Gastrocnemius medialis (tissue), 4 donors: Measurements from ENCODE around the gene BBOX1. TPM values are rescaled to one million over a fixed set of nuclear protein-coding genes. Genes with fewer than 3 reads are reported as not detected.

Source experiments
- ATAC-seq, 2 donors: fragments of 150-250 bp; one replicate each; pipeline ENCODE4 v1.9.1; 2016
- DNase-seq, 2 donors: peaks; one replicate each; pipeline ENCODE4 v3.0.0-alpha.2; 2019
- H3K27ac ChIP-seq, 4 donors: fragments of 200-600 bp; sonication (generic); 1 replicate in 1 of 4; 2 replicates in 3 of 4; pipeline ENCODE4 v1.5.1; 2016 to 2018; ENCODE audit warnings: mild to moderate bottlenecking in 2 of 4, moderate library complexity in 1 of 4
- H3K27me3 ChIP-seq, 3 donors: fragments of 200-600 bp; sonication (generic) in 2 of 3; 1 replicate in 1 of 3; 2 replicates in 2 of 3; pipeline versions ENCODE4 v1.5.1 to v1.6.0; 2016 to 2019; ENCODE audit warnings: mild to moderate bottlenecking in 1 of 3, moderate library complexity in 1 of 3
- H3K36me3 ChIP-seq, 2 donors: fragments of 200-600 bp; sonication (generic) in 1 of 2; one replicate each; pipeline ENCODE4 v1.5.1; 2017 to 2018
- H3K4me1 ChIP-seq, 2 donors: fragments of 200-600 bp; sonication (generic) in 1 of 2; one replicate each; pipeline ENCODE4 v1.5.1; 2016 to 2017; ENCODE audit warnings: mild to moderate bottlenecking in 2 of 2
- H3K4me3 ChIP-seq, 4 donors: fragments of 200-600 bp; sonication (generic) in 3 of 4; 1 replicate in 1 of 4; 2 replicates in 3 of 4; pipeline ENCODE4 v1.5.1; 2016 to 2019; ENCODE audit warnings: mild to moderate bottlenecking in 2 of 4
- H3K9me3 ChIP-seq, 3 donors: fragments of 200-600 bp; sonication (generic) in 2 of 3; 1 replicate in 1 of 3; 2 replicates in 2 of 3; pipeline ENCODE4 v1.5.1; 2016 to 2019
- POLR2A ChIP-seq, 2 donors: fragments of 450-650 bp; IDR thresholded peaks; one replicate each; pipeline ENCODE4 v1.6.1; 2017; ENCODE audit warnings: antibody characterized with exemption in 2 of 2, mild to moderate bottlenecking in 2 of 2, moderate library complexity in 2 of 2
- in situ Hi-C, 4 donors: fragments of 200-750 bp; cut with MboI; loops; one replicate each; pipeline versions ENCODE4 v1.15.0 to v1.8.0; 2017; ENCODE audit warnings: low sequenced_read_pairs in 4 of 4
- intact Hi-C: fragments of 100-400 bp; cut with DNase I; formaldehyde crosslinking; loops from one replicate; pipeline ENCODE4 v1.15.1; 2023; ENCODE audit warnings: low total_unique reads
- total RNA-seq, 4 donors: library from RNA; depleted of rRNA; stranded (reverse); fragments of >200 nt; gene quantifications; one replicate each; pipeline versions ENCODE4 v1.1.0 to v1.2.3, GENCODE V29; 2016
- TF ChIP-seq, protein P1 (sequence below), 5 experiments: fragments of 450-650 bp in 3 of 5; fragments of 200-600 bp in 2 of 5; sonication (generic) in 2 of 5; IDR thresholded peaks in 4 of 5; conservative IDR thresholded peaks in 1 of 5; 1 replicate in 4 of 5; 2 replicates in 1 of 5; pipeline ENCODE4 v1.5.1; 2016 to 2019; ENCODE audit warnings: antibody characterized with exemption in 5 of 5, mild to moderate bottlenecking in 3 of 5, moderate library complexity in 3 of 5

Gene BBOX1
- total RNA-seq, 4 donors from 2014 or later, result 0.25 to 10.2 (median 0.65) TPM; not detected in 1

DNA sequence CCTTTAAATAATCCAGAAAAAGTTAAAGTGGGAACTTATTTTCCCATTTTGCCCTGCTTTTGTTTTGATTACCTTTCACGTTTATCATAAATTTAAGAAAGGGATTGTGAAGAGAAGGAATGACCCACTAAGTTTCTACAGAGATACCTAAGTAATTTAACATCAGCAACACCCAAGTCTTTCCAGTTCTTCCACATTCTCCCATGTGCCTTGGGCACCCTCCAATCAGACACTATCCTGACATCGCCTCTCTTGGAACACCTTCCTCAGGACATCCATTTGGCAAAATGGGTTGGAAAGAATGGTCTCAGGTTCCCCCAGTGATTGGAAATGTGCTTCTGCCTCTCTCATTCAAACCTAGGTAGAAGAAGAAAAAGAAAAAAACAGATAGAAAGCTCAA lies 6.3 kb downstream of the BBOX1 start:
- intact Hi-C loops, result no loop called here
- no peak overlapping the region for H3K27ac ChIP-seq
- H3K36me3 ChIP-seq, result no peaks in the 10 kb centered on the region
- H3K4me3 ChIP-seq, result no peak overlapping the region
- H3K9me3 ChIP-seq, result peaks cover 0 to 10% (median 0%) of the 10 kb centered on the region in 3 donors
- DNase-seq (no peak), ATAC-seq (no peak)
- TF ChIP-seq POLR2A (IDR thresholded peaks at IDR 0.05), result no peak
- TF ChIP-seq, protein P1, sequence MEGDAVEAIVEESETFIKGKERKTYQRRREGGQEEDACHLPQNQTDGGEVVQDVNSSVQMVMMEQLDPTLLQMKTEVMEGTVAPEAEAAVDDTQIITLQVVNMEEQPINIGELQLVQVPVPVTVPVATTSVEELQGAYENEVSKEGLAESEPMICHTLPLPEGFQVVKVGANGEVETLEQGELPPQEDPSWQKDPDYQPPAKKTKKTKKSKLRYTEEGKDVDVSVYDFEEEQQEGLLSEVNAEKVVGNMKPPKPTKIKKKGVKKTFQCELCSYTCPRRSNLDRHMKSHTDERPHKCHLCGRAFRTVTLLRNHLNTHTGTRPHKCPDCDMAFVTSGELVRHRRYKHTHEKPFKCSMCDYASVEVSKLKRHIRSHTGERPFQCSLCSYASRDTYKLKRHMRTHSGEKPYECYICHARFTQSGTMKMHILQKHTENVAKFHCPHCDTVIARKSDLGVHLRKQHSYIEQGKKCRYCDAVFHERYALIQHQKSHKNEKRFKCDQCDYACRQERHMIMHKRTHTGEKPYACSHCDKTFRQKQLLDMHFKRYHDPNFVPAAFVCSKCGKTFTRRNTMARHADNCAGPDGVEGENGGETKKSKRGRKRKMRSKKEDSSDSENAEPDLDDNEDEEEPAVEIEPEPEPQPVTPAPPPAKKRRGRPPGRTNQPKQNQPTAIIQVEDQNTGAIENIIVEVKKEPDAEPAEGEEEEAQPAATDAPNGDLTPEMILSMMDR (IDR thresholded peaks at IDR 0.05 in 4 of 5, conservative IDR thresholded peaks at IDR 0.05 in 1 of 5), result no peak
- in situ Hi-C loops, result no loop called here
- no peaks in the 10 kb centered on the region for H3K27me3 ChIP-seq
- H3K4me1 ChIP-seq, result no peaks in the 10 kb centered on the region

DNA sequence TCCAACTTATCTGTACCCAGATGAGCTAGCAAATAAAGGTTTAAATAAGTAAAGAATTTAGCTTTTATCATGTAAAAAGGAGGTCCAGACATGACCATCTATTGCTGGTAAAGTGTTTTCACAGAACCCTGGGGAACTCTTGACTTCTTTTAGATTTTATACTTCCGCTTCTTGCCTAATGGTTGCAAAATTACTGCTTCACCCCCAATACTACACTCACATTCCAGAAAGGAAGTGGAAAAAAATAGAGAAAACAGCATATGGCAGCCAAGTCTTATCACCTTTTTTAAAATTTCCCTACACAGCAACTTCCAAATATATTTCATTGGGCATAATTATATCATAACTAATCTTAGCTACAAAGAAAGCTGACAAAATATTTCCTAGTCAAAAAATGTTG lies 12.1 kb downstream of the BBOX1 start:
- TF ChIP-seq, protein P1 (IDR thresholded peaks at IDR 0.05 in 4 of 5, conservative IDR thresholded peaks at IDR 0.05 in 1 of 5), result no peak
- no peak for TF ChIP-seq POLR2A (IDR thresholded peaks at IDR 0.05)
- intact Hi-C loops, result no loop called here
- H3K36me3 ChIP-seq, result no peaks in the 10 kb centered on the region

DNA sequence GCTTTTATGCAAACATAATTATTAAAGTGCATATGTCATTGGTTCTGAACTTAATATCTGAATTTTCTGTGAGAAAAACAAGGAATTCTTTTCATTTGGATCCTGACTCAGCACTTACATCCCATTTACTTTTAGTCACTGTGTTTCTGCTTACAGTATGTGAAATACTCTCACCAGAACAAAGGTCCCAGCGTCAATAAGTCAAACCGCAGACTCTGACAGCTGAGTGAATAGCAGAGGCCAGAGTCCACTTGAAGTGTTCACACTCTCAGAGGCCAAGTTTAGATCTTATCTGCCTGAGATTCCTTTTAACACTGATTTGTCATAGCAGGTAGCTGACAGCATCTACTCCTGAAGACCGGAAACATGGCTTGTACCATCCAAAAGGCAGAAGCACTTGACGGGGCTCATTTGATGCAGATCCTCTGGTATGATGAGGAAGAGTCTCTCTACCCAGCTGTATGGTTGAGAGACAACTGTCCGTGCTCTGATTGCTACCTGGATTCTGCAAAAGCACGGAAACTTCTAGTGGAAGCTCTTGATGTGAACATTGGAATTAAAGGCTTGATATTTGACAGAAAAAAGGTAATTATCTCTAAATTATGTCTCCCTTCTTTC lies 14.6 kb downstream of the BBOX1 start:
- intact Hi-C loops (no loop called here), in situ Hi-C loops (no loop called here)
- Histone ChIP-seq H3K4me1 (no peaks in the 10 kb centered on the region), H3K27me3 (no peaks in the 10 kb centered on the region), H3K36me3 (no peaks in the 10 kb centered on the region), H3K27ac (no peak overlapping the region), H3K9me3 (peaks cover 0 to 9% (median 0%) of the 10 kb centered on the region in 3 donors), H3K4me3 (no peak overlapping the region)
- DNase-seq, result no peak
- no peak for ATAC-seq
- TF ChIP-seq POLR2A (IDR thresholded peaks at IDR 0.05), result no peak
- TF ChIP-seq, protein P1 (IDR thresholded peaks at IDR 0.05 in 4 of 5, conservative IDR thresholded peaks at IDR 0.05 in 1 of 5), result no peak

More for the DNA sequence above, 12.1 kb downstream of the BBOX1 start:
- no peaks in the 10 kb centered on the region for H3K27me3 ChIP-seq
- no peak for DNase-seq
- H3K9me3 ChIP-seq, result peaks cover 0 to 10% (median 0%) of the 10 kb centered on the region in 3 donors
- no peak for ATAC-seq
- no peak overlapping the region for H3K27ac ChIP-seq
- H3K4me1 ChIP-seq, result no peaks in the 10 kb centered on the region
- in situ Hi-C loops, result no loop called here
- no peak overlapping the region for H3K4me3 ChIP-seq

DNA sequence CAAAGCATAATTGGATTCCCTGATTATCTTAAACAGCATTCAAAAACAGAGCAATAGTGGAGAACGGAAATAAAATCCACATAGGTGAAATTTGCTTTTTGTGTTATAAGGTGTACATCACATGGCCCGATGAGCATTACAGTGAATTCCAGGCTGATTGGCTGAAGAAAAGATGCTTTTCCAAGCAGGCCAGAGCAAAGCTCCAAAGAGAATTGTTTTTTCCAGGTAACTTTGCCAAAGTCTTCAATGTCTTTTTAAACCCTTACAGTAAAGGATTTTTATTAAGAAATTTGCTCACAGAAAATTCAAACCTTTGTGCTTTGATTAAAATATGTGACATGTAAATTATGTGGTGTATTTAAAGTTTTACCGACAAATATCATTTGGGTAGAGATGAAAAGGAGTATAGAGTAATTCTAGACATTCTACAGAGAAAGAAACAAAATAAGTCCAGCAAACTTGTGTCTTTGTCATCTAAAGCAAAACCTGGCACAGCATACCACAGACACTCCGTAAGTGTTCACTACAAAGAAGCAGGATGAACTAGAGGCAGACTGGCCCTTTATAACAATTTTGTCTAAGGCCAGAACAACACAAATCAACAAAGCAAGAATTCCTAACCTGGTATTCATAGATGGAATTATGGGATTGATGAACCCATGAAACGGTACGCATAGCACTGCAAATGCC lies 16.6 kb downstream of the BBOX1 start:
- Histone ChIP-seq H3K4me1 (no peaks in the 10 kb centered on the region), H3K36me3 (no peaks in the 10 kb centered on the region), H3K9me3 (no peaks in the 10 kb centered on the region), H3K27ac (no peak overlapping the region), H3K27me3 (no peaks in the 10 kb centered on the region), H3K4me3 (no peak overlapping the region)
- TF ChIP-seq, protein P1 (IDR thresholded peaks at IDR 0.05 in 4 of 5, conservative IDR thresholded peaks at IDR 0.05 in 1 of 5), result no peak
- TF ChIP-seq POLR2A (IDR thresholded peaks at IDR 0.05), result no peak
- no peak for DNase-seq
- ATAC-seq, result no peak
- in situ Hi-C loops (no loop called here), intact Hi-C loops (no loop called here)
